SK-N-SH (cell line): ENCODE data around the gene ADGRL3. TPM values are rescaled to one million over a fixed set of nuclear protein-coding genes. Genes with fewer than 3 reads are reported as not detected.

Experiments used
- CTCF ChIA-PET: fragments of 300-600, 350-600 bp; formaldehyde crosslinking; extraction: SDS; loops from one replicate; lab custom pipeline; 2021; lab: Yijun Ruan, JAX
- POLR2A ChIA-PET: fragments of 350-600 bp; sonication (Branson Sonifier 250); formaldehyde crosslinking; extraction: SDS; loops from one replicate; lab custom pipeline; 2020; ENCODE audit warnings: antibody characterized with exemption, inconsistent platforms; lab: Yijun Ruan, JAX
- DNase-seq: peaks from one replicate; pipeline ENCODE4 v3.0.0; 2012
- H2AFZ ChIP-seq: fragments of 200-600 bp; sonication (generic); 2 replicates; pipeline ENCODE4 v1.8.1; 2016; ENCODE audit warnings: antibody characterized with exemption, mild to moderate bottlenecking, low read depth
- H3F3A ChIP-seq: fragments of 200-600 bp; sonication (generic); replicated peaks from 2 replicates; pipeline ENCODE3; 2016; ENCODE audit warnings: antibody characterized with exemption, mild to moderate bottlenecking; ENCODE audit not compliant: insufficient read depth
- H3K27ac ChIP-seq, 2 experiments: fragments of 200-500 bp in 1 of 2; fragments of 200-600 bp in 1 of 2; sonication (Bioruptor generic) in 1 of 2; sonication (generic), shearing (Covaris generic) in 1 of 2; 2 replicates each; pipeline versions ENCODE4 v1.5.1 to v1.6.1; 2014 to 2016; ENCODE audit warnings: low read depth in 2 of 2, inconsistent platforms in 1 of 2, low read length in 1 of 2, mild to moderate bottlenecking in 1 of 2, mixed read lengths in 1 of 2
- H3K27me3 ChIP-seq: fragments of 200-600 bp; sonication (generic), shearing (Covaris generic); 2 replicates; pipeline ENCODE4 v1.6.1; 2016; ENCODE audit warnings: mixed run types; ENCODE audit not compliant: insufficient read depth
- H3K36me3 ChIP-seq, 2 experiments: fragments of 200-500 bp in 1 of 2; fragments of 200-600 bp in 1 of 2; sonication (Bioruptor generic) in 1 of 2; sonication (generic) in 1 of 2; replicated peaks in 1 of 2; 2 replicates each; pipeline versions ENCODE3 to v1.5.1; 2014 to 2016; ENCODE audit warnings: low read length in 1 of 2, mild to moderate bottlenecking in 1 of 2; ENCODE audit not compliant: insufficient read depth in 2 of 2, control insufficient read depth in 1 of 2
- H3K4me1 ChIP-seq, 2 experiments: fragments of 200-500 bp in 1 of 2; fragments of 200-600 bp in 1 of 2; sonication (Bioruptor generic) in 1 of 2; sonication (generic), shearing (Covaris generic) in 1 of 2; 2 replicates each; pipeline versions ENCODE4 v1.5.1 to v1.6.1; 2014 to 2016; ENCODE audit warnings: low read depth in 1 of 2, low read length in 1 of 2, mixed run types in 1 of 2; ENCODE audit not compliant: insufficient read depth in 2 of 2, control insufficient read depth in 1 of 2
- H3K4me2 ChIP-seq: fragments of 200-600 bp; sonication (generic), shearing (Covaris generic); 2 replicates; pipeline ENCODE4 v1.6.1; 2017; ENCODE audit warnings: mixed run types
- H3K4me3 ChIP-seq, 2 experiments: fragments of 200-500 bp in 1 of 2; fragments of 200-600 bp in 1 of 2; sonication (Bioruptor generic) in 1 of 2; sonication (generic), shearing (Covaris generic) in 1 of 2; 2 replicates each; pipeline versions ENCODE4 v1.5.1 to v1.8.1; 2014 to 2016; ENCODE audit warnings: low read depth in 2 of 2, inconsistent platforms in 1 of 2, low read length in 1 of 2, mild to moderate bottlenecking in 1 of 2, mixed read lengths in 1 of 2, moderate library complexity in 1 of 2
- H3K79me2 ChIP-seq: fragments of 200-600 bp; sonication (generic); 2 replicates; pipeline ENCODE4 v1.8.1; 2017; ENCODE audit warnings: mild to moderate bottlenecking; ENCODE audit not compliant: insufficient read depth
- H3K9ac ChIP-seq: fragments of 200-600 bp; sonication (generic); 2 replicates; pipeline ENCODE4 v1.6.1; 2017; ENCODE audit warnings: mixed run types
- H3K9me2 ChIP-seq: fragments of 200-600 bp; sonication (generic); 2 replicates; pipeline ENCODE4 v1.6.1; 2017; ENCODE audit warnings: mixed run types
- H3K9me3 ChIP-seq: fragments of 200-600 bp; sonication (generic); 2 replicates; pipeline ENCODE4 v1.6.1; 2017; ENCODE audit warnings: mixed run types, mild to moderate bottlenecking, moderate library complexity
- H4K20me1 ChIP-seq: fragments of 200-600 bp; sonication (generic); 2 replicates; pipeline ENCODE4 v1.6.1; 2017; ENCODE audit warnings: mild to moderate bottlenecking, mixed run types; ENCODE audit not compliant: insufficient read depth
- CHD2 ChIP-seq: fragments of 150-350 bp; IDR thresholded peaks from 2 replicates; pipeline ENCODE4 v1.6.1; 2018; ENCODE audit warnings: low read length; ENCODE audit not compliant: partially characterized antibody
- EP300 ChIP-seq, 2 experiments: IDR thresholded peaks; 2 replicates each; pipeline versions ENCODE4 v1.4.0 to v1.6.1; 2012; ENCODE audit warnings: borderline replicate concordance in 1 of 2, low read depth in 1 of 2, low read length in 1 of 2
- EZH2phosphoT487 ChIP-seq: fragments of 200-600 bp; sonication (generic); IDR thresholded peaks from 2 replicates; pipeline ENCODE4 v1.6.1; 2017; ENCODE audit warnings: low read depth, mixed run types, mild to moderate bottlenecking, antibody characterized with exemption, moderate library complexity, borderline replicate concordance
- FOSL2 ChIP-seq: IDR thresholded peaks from 2 replicates; pipeline ENCODE4 v1.4.0; 2012; ENCODE audit warnings: low read depth, mild to moderate bottlenecking, moderate library complexity, borderline replicate concordance
- FOXJ3 ChIP-seq: sonication (generic); formaldehyde crosslinking; IDR thresholded peaks from 2 replicates; pipeline ENCODE4 v1.5.1; 2020; ENCODE audit warnings: mild to moderate bottlenecking, missing genetic modification reagents
- FOXM1 ChIP-seq: IDR thresholded peaks from 2 replicates; pipeline ENCODE4 v1.4.0; 2012; ENCODE audit warnings: low read depth, mild to moderate bottlenecking
- GABPA ChIP-seq: IDR thresholded peaks from 2 replicates; pipeline ENCODE4 v1.4.0; 2012; ENCODE audit warnings: low read depth, mild to moderate bottlenecking
- GATA2 ChIP-seq: sonication (generic); formaldehyde crosslinking; IDR thresholded peaks from 2 replicates; pipeline ENCODE4 v1.5.0; 2020; ENCODE audit warnings: mild to moderate bottlenecking, missing genetic modification reagents
- JUND ChIP-seq: IDR thresholded peaks from 2 replicates; pipeline ENCODE4 v1.4.0; 2012
- MEF2A ChIP-seq: IDR thresholded peaks from 2 replicates; pipeline ENCODE4 v1.4.0; 2012; ENCODE audit warnings: low read depth, borderline replicate concordance
- NFIC ChIP-seq: IDR thresholded peaks from 2 replicates; pipeline ENCODE4 v1.4.0; 2012; ENCODE audit warnings: borderline replicate concordance
- NRF1 ChIP-seq: IDR thresholded peaks from 2 replicates; pipeline ENCODE4 v1.6.1; 2012; ENCODE audit warnings: low read depth, mild to moderate bottlenecking, low read length
- POLR2AphosphoS5 ChIP-seq: IDR thresholded peaks from 2 replicates; pipeline ENCODE4 v1.6.1; 2012; ENCODE audit warnings: low read depth, low read length
- RAD21 ChIP-seq: IDR thresholded peaks from 2 replicates; pipeline ENCODE4 v1.6.1; 2012; ENCODE audit warnings: mild to moderate bottlenecking, low read length
- RCOR1 ChIP-seq: fragments of 150-350 bp; IDR thresholded peaks from 2 replicates; pipeline ENCODE4 v1.6.1; 2017; ENCODE audit warnings: antibody characterized with exemption, low read length
- RXRA ChIP-seq: IDR thresholded peaks from 2 replicates; pipeline ENCODE4 v1.4.0; 2012; ENCODE audit warnings: low read depth, mild to moderate bottlenecking, borderline replicate concordance
- SMC3 ChIP-seq: IDR thresholded peaks from 2 replicates; pipeline ENCODE4 v1.6.1; 2012; ENCODE audit warnings: low read depth, low read length, improper control_type of control experiment
- TCF12 ChIP-seq: IDR thresholded peaks from 2 replicates; pipeline ENCODE4 v1.4.0; 2012
- TEAD4 ChIP-seq: IDR thresholded peaks from 2 replicates; pipeline ENCODE4 v1.4.0; 2012; ENCODE audit warnings: mild to moderate bottlenecking, borderline replicate concordance; ENCODE audit not compliant: insufficient read depth
- polyA plus RNA-seq, 3 experiments: library from polyadenylated mRNA; depleted of rRNA; stranded (reverse); fragments of >200 nt; gene quantifications; 2 replicates each; pipeline ENCODE4 v1.2.3, GENCODE V29; 2012
- TF ChIP-seq, protein P1 (sequence below): fragments of 150-350 bp; IDR thresholded peaks from 2 replicates; pipeline ENCODE4 v1.6.1; 2016; ENCODE audit warnings: mild to moderate bottlenecking, low read depth, low read length
- TF ChIP-seq, protein P2 (sequence below): IDR thresholded peaks from 2 replicates; pipeline ENCODE4; 2012
- TF ChIP-seq, protein P3 (sequence below): IDR thresholded peaks from 2 replicates; pipeline ENCODE4 v1.4.0; 2012; ENCODE audit warnings: low read depth
- TF ChIP-seq, protein P4 (sequence below): IDR thresholded peaks from 2 replicates; pipeline ENCODE4 v1.4.0; 2012; ENCODE audit warnings: low read depth, borderline replicate concordance

Gene ADGRL3
- polyA plus RNA-seq, 1 of the 3 experiments (the other 2 are of a cell fraction): 0.03 TPM

DNA sequence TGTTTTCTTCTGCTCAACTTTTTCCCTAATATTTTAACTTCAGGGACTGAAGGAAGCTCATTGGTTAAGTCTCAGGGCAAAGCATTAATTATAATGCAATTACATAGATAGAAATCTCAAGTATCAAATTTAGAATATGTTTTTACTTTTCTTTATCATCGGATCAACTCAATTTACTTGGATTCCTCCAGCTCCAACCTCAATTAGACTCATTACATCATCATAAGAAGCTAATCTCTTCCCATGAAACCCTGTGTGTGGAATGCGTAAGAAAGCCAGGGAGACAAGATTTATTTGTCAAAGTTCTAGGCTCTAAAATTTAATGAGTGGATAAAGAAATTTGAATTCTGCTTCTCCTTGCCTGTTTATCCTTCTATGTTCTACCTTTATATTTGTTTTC is 918.4 kb downstream of the ADGRL3 start (continued):
- TF ChIP-seq, protein P1, sequence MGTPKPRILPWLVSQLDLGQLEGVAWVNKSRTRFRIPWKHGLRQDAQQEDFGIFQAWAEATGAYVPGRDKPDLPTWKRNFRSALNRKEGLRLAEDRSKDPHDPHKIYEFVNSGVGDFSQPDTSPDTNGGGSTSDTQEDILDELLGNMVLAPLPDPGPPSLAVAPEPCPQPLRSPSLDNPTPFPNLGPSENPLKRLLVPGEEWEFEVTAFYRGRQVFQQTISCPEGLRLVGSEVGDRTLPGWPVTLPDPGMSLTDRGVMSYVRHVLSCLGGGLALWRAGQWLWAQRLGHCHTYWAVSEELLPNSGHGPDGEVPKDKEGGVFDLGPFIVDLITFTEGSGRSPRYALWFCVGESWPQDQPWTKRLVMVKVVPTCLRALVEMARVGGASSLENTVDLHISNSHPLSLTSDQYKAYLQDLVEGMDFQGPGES: no peak
- no peak for TF ChIP-seq GABPA
- TF ChIP-seq, protein P2, sequence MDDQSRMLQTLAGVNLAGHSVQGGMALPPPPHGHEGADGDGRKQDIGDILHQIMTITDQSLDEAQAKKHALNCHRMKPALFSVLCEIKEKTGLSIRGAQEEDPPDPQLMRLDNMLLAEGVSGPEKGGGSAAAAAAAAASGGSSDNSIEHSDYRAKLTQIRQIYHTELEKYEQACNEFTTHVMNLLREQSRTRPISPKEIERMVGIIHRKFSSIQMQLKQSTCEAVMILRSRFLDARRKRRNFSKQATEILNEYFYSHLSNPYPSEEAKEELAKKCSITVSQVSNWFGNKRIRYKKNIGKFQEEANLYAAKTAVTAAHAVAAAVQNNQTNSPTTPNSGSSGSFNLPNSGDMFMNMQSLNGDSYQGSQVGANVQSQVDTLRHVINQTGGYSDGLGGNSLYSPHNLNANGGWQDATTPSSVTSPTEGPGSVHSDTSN: peak; percentile 51; the same call in 1 of the 2 replicates
- TF ChIP-seq JUND: peak; percentile 21; the same call in 1 of the 2 replicates
- TF ChIP-seq TEAD4: peak; percentile 54; the same call in 1 of the 2 replicates
- no peak for TF ChIP-seq RAD21
- TF ChIP-seq TCF12: peak; percentile 76

DNA sequence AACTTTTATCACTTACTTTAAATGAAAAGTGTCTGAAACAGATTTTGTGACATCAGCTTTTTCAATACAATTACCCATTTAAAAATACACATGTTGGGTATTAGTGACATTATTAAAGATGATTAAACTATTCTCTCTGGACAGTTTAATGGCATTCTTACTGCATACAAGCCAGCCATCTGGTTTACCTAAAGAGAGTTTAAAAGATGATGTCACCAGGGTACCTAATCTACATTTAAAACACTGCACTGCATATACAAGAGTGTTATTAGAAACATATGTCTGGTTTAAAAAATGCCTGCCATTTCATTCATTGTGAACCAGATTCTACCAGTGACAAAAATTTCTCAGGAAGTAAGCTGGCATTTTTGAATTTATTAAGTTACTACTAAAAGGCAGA is 919.1 kb downstream of the ADGRL3 start:
- Histone ChIP-seq H3K9ac (no peak overlapping the region), H3K79me2 (no peaks in the 10 kb centered on the region), H3K27ac (peak overlapping the region; percentile 41 to 79; a peak in 3 of 4 replicates), H3F3A (no peaks in the 10 kb centered on the region), H3K36me3 (no peaks in the 10 kb centered on the region), H3K27me3 (no peaks in the 10 kb centered on the region), H3K4me1 (peaks cover 0 to 8% of the 10 kb centered on the region in 2 experiments; a peak in 2 of 4 replicates), H3K4me3 (no peak overlapping the region), H3K9me3 (no peaks in the 10 kb centered on the region), H3K9me2 (no peaks in the 10 kb centered on the region), H3K4me2 (no peak overlapping the region), H2AFZ (no peak overlapping the region), H4K20me1 (no peaks in the 10 kb centered on the region)
- POLR2A ChIA-PET: no interaction called here
- DNase-seq: peak; percentile 59
- TF ChIP-seq GATA2 (CRISPR knock-in tag) (peak; percentile 42; the same call in 1 of the 2 replicates), RCOR1 (peak; percentile 85), FOXM1 (peak; percentile 94), TCF12 (peak; percentile 99), CHD2 (peak; percentile 73), NFIC (peak; percentile 60; the same call in 1 of the 2 replicates), RXRA (peak; percentile 40; the same call in 1 of the 2 replicates), RAD21 (peak; percentile 29; the same call in 1 of the 2 replicates), SMC3 (no peak), TEAD4 (peak; percentile 90), EP300 (IDR thresholded peaks at IDR 0.05; ENCODE audit: borderline replicate concordance in 1 of 2, low read depth in 1 of 2, low read length in 1 of 2) (peak; percentile 86 to 90), NRF1 (no peak), MEF2A (peak; percentile 43; the same call in 1 of the 2 replicates), JUND (peak; percentile 75), EZH2phosphoT487 (no peak), FOSL2 (peak; percentile 41; the same call in 1 of the 2 replicates), POLR2AphosphoS5 (peak; percentile 78), FOXJ3 (CRISPR knock-in tag) (no peak)
- TF ChIP-seq, protein P2: peak; percentile 90
- TF ChIP-seq, protein P3, sequence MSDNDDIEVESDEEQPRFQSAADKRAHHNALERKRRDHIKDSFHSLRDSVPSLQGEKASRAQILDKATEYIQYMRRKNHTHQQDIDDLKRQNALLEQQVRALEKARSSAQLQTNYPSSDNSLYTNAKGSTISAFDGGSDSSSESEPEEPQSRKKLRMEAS: 0 out of 2 replicates have a peak, but pooled peaks have one; percentile 30
- TF ChIP-seq, protein P4, sequence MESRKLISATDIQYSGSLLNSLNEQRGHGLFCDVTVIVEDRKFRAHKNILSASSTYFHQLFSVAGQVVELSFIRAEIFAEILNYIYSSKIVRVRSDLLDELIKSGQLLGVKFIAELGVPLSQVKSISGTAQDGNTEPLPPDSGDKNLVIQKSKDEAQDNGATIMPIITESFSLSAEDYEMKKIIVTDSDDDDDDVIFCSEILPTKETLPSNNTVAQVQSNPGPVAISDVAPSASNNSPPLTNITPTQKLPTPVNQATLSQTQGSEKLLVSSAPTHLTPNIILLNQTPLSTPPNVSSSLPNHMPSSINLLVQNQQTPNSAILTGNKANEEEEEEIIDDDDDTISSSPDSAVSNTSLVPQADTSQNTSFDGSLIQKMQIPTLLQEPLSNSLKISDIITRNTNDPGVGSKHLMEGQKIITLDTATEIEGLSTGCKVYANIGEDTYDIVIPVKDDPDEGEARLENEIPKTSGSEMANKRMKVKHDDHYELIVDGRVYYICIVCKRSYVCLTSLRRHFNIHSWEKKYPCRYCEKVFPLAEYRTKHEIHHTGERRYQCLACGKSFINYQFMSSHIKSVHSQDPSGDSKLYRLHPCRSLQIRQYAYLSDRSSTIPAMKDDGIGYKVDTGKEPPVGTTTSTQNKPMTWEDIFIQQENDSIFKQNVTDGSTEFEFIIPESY: 0 out of 2 replicates have a peak, but pooled peaks have one; percentile 27
- CTCF ChIA-PET: no interaction called here
